GM12878 (cell line): ENCODE measurements around the gene TRPV5.

Experiments
- ATF3 ChIP-seq: IDR thresholded peaks from 2 replicates; pipeline ENCODE4 v1.6.1; 2011; ENCODE audit warnings: low read depth, mild to moderate bottlenecking, low read length, moderate library complexity, borderline replicate concordance; ENCODE audit errors: extremely low read depth
- BRCA1 ChIP-seq: IDR thresholded peaks from 2 replicates; pipeline ENCODE4 v1.6.1; 2011; ENCODE audit warnings: low read depth, low read length, improper control_type of control experiment
- CTCF ChIP-seq, 3 experiments: IDR thresholded peaks in 2 of 3; conservative IDR thresholded peaks in 1 of 3; 2 replicates each; pipeline ENCODE4 v1.5.1; 2011; ENCODE audit warnings: low read depth in 3 of 3, low read length in 3 of 3, mild to moderate bottlenecking in 3 of 3, control low read depth in 2 of 3, moderate library complexity in 2 of 3, inconsistent platforms in 1 of 3, mixed read lengths in 1 of 3; ENCODE audit not compliant: control insufficient read depth in 2 of 3, insufficient read depth in 1 of 3; ENCODE audit errors: extremely low read depth in 1 of 3
- HDAC6 ChIP-seq: fragments of 200-600 bp; sonication (generic); IDR thresholded peaks from one replicate; pipeline ENCODE4 v1.8.0; 2017; ENCODE audit warnings: antibody characterized with exemption; ENCODE audit not compliant: unreplicated experiment
- MTA2 ChIP-seq: fragments of 450-650 bp; IDR thresholded peaks from 2 replicates; pipeline ENCODE4 v1.6.1; 2016; ENCODE audit warnings: low read depth, mild to moderate bottlenecking, moderate library complexity

- TF ChIP-seq CTCF (IDR thresholded peaks at IDR 0.05 in 2 of 3, conservative IDR thresholded peaks at IDR 0.05 in 1 of 3; ENCODE audit: control insufficient read depth in 2 of 3, extremely low read depth in 1 of 3, insufficient read depth in 1 of 3, low read depth in 3 of 3, low read length in 3 of 3) (no peak), BRCA1 (no peak), ATF3 (no peak), HDAC6 (no peak), MTA2 (no peak)
These were observed 51.2 kb downstream of the TRPV5 start for GRCh38 chr7:142882338-142882678.
